Keratinocyte (primary cell): ENCODE results near the gene NR1D2. TPM values are rescaled to one million over a fixed set of nuclear protein-coding genes. Genes with fewer than 3 reads are reported as not detected.
A peak's percentile ranks its signal among the peaks of the same experiment; 100 is the strongest.

Experiments used
- DNase-seq: peaks from one replicate; pipeline ENCODE4 v3.0.0-alpha.2; 2011; ENCODE audit warnings: low read depth, missing footprints, low spot score
- FAIRE-seq: peaks from 2 replicates; lab custom pipeline; 2011; peaks lifted over from hg19 to GRCh38; lab: Jason Lieb, UNC
- H2AFZ ChIP-seq: 2 replicates; pipeline ENCODE4 v1.6.0; 2012; ENCODE audit warnings: low read length, control low read depth, inconsistent platforms; ENCODE audit not compliant: control insufficient read depth
- H3K27ac ChIP-seq: 2 replicates; pipeline ENCODE4 v1.5.1; 2011; ENCODE audit warnings: low read length; ENCODE audit not compliant: control insufficient read depth, insufficient read depth
- H3K27me3 ChIP-seq: 3 replicates; pipeline ENCODE4 v1.6.0; 2011; ENCODE audit warnings: low read length; ENCODE audit not compliant: control insufficient read depth, insufficient read depth; ENCODE audit errors: extremely low read depth
- H3K36me3 ChIP-seq, 2 experiments: 2 replicates in 1 of 2; 3 replicates in 1 of 2; pipeline ENCODE4 v1.5.1; 2011; ENCODE audit warnings: low read length in 2 of 2, mild to moderate bottlenecking in 1 of 2; ENCODE audit not compliant: control insufficient read depth in 2 of 2, insufficient read depth in 2 of 2; ENCODE audit errors: extremely low read depth in 1 of 2
- H3K4me1 ChIP-seq: 3 replicates; pipeline ENCODE4 v1.5.1; 2011; ENCODE audit warnings: low read length; ENCODE audit not compliant: control insufficient read depth, insufficient read depth; ENCODE audit errors: extremely low read depth
- H3K4me2 ChIP-seq: 3 replicates; pipeline ENCODE4 v1.6.0; 2011; ENCODE audit warnings: low read depth, low read length; ENCODE audit not compliant: control insufficient read depth, insufficient read depth; ENCODE audit errors: extremely low read depth
- H3K4me3 ChIP-seq, 3 experiments: fragments of 200-600 bp in 1 of 3; sonication (generic) in 1 of 3; 2 replicates in 2 of 3; 3 replicates in 1 of 3; pipeline ENCODE4 v1.5.1; 2011 to 2016; ENCODE audit warnings: low read length in 3 of 3, mild to moderate bottlenecking in 3 of 3, control low read depth in 2 of 3, inconsistent platforms in 1 of 3, low read depth in 1 of 3, mixed read lengths in 1 of 3, mixed run types in 1 of 3, moderate library complexity in 1 of 3; ENCODE audit not compliant: control insufficient read depth in 2 of 3, insufficient read depth in 2 of 3; ENCODE audit errors: extremely low read depth in 1 of 3
- H3K79me2 ChIP-seq: 2 replicates; pipeline ENCODE4 v1.6.0; 2012; ENCODE audit warnings: low read length; ENCODE audit not compliant: control insufficient read depth, insufficient read depth
- H3K9ac ChIP-seq: 3 replicates; pipeline ENCODE4 v1.6.0; 2011; ENCODE audit warnings: low read length; ENCODE audit not compliant: control insufficient read depth, insufficient read depth; ENCODE audit errors: extremely low read depth
- H3K9me1 ChIP-seq: 3 replicates; pipeline ENCODE4 v1.6.0; 2011; ENCODE audit warnings: low read length; ENCODE audit not compliant: control insufficient read depth, insufficient read depth; ENCODE audit errors: extremely low read depth
- H3K9me3 ChIP-seq: 2 replicates; pipeline ENCODE4 v1.5.1; 2012; ENCODE audit warnings: low read depth, low read length; ENCODE audit not compliant: control insufficient read depth
- H4K20me1 ChIP-seq: 3 replicates; pipeline ENCODE4 v1.6.0; 2011; ENCODE audit warnings: low read length; ENCODE audit not compliant: control insufficient read depth, insufficient read depth; ENCODE audit errors: extremely low read depth
- CTCF ChIP-seq, 3 experiments: IDR thresholded peaks in 1 of 3; conservative IDR thresholded peaks in 1 of 3; optimal IDR thresholded peaks in 1 of 3; 2 replicates in 2 of 3; 3 replicates in 1 of 3; pipeline versions ENCODE3 to v1.5.1; 2011; ENCODE audit warnings: low read length in 3 of 3, mild to moderate bottlenecking in 3 of 3, moderate library complexity in 2 of 3, control low read depth in 1 of 3, inconsistent platforms in 1 of 3; ENCODE audit not compliant: insufficient read depth in 2 of 3; ENCODE audit errors: extremely low read depth in 1 of 3
- EZH2 ChIP-seq: IDR thresholded peaks from one replicate; pipeline ENCODE4 v1.6.1; 2012; ENCODE audit warnings: inconsistent platforms, mild to moderate bottlenecking, low read length, moderate library complexity
- dilution Hi-C: fragments of 300-500 bp; cut with MboI; formaldehyde crosslinking; loops from one replicate; pipeline ENCODE4 v1.7.0; 2020; ENCODE audit warnings: low sequenced_read_pairs; ENCODE audit not compliant: extremely low pct_ligation_motif_present
- polyA plus RNA-seq, 5 experiments: library from polyadenylated mRNA; depleted of rRNA in 3 of 5; stranded (reverse) in 3 of 5; stranded (forward) in 1 of 5; unstranded in 1 of 5; fragments of >200 nt; gene quantifications; 1 replicate in 1 of 5; 2 replicates in 3 of 5; 3 replicates in 1 of 5; pipeline versions ENCODE4 v1.2.1 to v1.2.3, GENCODE V29; 2011 to 2012; ENCODE audit warnings: missing spikeins in 2 of 5, low read depth in 1 of 5, low replicate concordance in 1 of 5

NR1D2 gene
- polyA plus RNA-seq, 1 donor (not counting 4 experiments of a cell fraction or from before 2014, with no cell fraction given): 10.3 TPM

GRCh38 chr3:23979569-23979968 is 34.5 kb downstream of the NR1D2 start:
- H3K27ac ChIP-seq: no peak overlapping the region
- FAIRE-seq: no peak

GRCh38 chr3:23981136-23981535 is 36.0 kb downstream of the NR1D2 start:
- H3K27me3 ChIP-seq: no peaks in the 10 kb centered on the region
- H3K9me1 ChIP-seq: no peaks in the 10 kb centered on the region
- H3K36me3 ChIP-seq: peaks cover 0 to 7% of the 10 kb centered on the region in 2 experiments
- dilution Hi-C loops: no loop called here
- no peak overlapping the region for H3K4me2 ChIP-seq
- no peak overlapping the region for H3K27ac ChIP-seq
- H3K9ac ChIP-seq: no peak overlapping the region
- TF ChIP-seq CTCF (optimal IDR thresholded peaks at IDR 0.05 in 1 of 3, IDR thresholded peaks at IDR 0.05 in 1 of 3, conservative IDR thresholded peaks at IDR 0.05 in 1 of 3; ENCODE audit: extremely low read depth in 1 of 3, insufficient read depth in 2 of 3, low read length in 3 of 3): no peak
- TF ChIP-seq EZH2: no peak
- peaks cover 2% of the 10 kb centered on the region for H3K9me3 ChIP-seq
- FAIRE-seq (peak; percentile 5), DNase-seq (no peak)
- H4K20me1 ChIP-seq: no peaks in the 10 kb centered on the region
- no peaks in the 10 kb centered on the region for H3K4me1 ChIP-seq
- H2AFZ ChIP-seq: no peak overlapping the region
- no peak overlapping the region for H3K4me3 ChIP-seq
- H3K79me2 ChIP-seq: no peaks in the 10 kb centered on the region

More at GRCh38 chr3:23979569-23979968, 34.5 kb downstream of the NR1D2 start:
- H3K4me3 ChIP-seq: no peak overlapping the region
- no peak for TF ChIP-seq CTCF (optimal IDR thresholded peaks at IDR 0.05 in 1 of 3, IDR thresholded peaks at IDR 0.05 in 1 of 3, conservative IDR thresholded peaks at IDR 0.05 in 1 of 3; ENCODE audit: extremely low read depth in 1 of 3, insufficient read depth in 2 of 3, low read length in 3 of 3)
- H3K4me2 ChIP-seq: no peak overlapping the region
- no peak overlapping the region for H2AFZ ChIP-seq
- peaks cover 2% of the 10 kb centered on the region for H3K9me3 ChIP-seq
- H3K4me1 ChIP-seq: no peaks in the 10 kb centered on the region
- no peaks in the 10 kb centered on the region for H3K27me3 ChIP-seq
- DNase-seq: no peak
- H3K9me1 ChIP-seq: no peaks in the 10 kb centered on the region
- H3K9ac ChIP-seq: no peak overlapping the region
- dilution Hi-C loops: no loop called here
- H4K20me1 ChIP-seq: no peaks in the 10 kb centered on the region
- peaks cover 0 to 7% of the 10 kb centered on the region in 2 experiments for H3K36me3 ChIP-seq
- no peaks in the 10 kb centered on the region for H3K79me2 ChIP-seq
